ENCODE measurements around the gene LCT.

Gene LCT

GRCh38 chr2:135743860-135744259 is 93.1 kb downstream of the LCT start:
- 0 out of 2 replicates have a peak overlapping the region, but pooled peaks have one; percentile 8 for H3K27ac ChIP-seq (replicated peaks)
- no peak overlapping the region; the same call in 1 of the 2 replicates for H3K4me3 ChIP-seq (replicated peaks; ENCODE audit: insufficient read depth, low read length)
- no peak for TF ChIP-seq REST (IDR thresholded peaks at IDR 0.05; ENCODE audit: insufficient replicate concordance, low read depth)
- TF ChIP-seq GABPA (IDR thresholded peaks at IDR 0.05; ENCODE audit: low read depth), result no peak
- TF ChIP-seq, protein P1, sequence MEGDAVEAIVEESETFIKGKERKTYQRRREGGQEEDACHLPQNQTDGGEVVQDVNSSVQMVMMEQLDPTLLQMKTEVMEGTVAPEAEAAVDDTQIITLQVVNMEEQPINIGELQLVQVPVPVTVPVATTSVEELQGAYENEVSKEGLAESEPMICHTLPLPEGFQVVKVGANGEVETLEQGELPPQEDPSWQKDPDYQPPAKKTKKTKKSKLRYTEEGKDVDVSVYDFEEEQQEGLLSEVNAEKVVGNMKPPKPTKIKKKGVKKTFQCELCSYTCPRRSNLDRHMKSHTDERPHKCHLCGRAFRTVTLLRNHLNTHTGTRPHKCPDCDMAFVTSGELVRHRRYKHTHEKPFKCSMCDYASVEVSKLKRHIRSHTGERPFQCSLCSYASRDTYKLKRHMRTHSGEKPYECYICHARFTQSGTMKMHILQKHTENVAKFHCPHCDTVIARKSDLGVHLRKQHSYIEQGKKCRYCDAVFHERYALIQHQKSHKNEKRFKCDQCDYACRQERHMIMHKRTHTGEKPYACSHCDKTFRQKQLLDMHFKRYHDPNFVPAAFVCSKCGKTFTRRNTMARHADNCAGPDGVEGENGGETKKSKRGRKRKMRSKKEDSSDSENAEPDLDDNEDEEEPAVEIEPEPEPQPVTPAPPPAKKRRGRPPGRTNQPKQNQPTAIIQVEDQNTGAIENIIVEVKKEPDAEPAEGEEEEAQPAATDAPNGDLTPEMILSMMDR (IDR thresholded peaks at IDR 0.05; ENCODE audit: insufficient read depth, low read length), result no peak
- no peak for TF ChIP-seq SPI1 (IDR thresholded peaks at IDR 0.05; ENCODE audit: borderline replicate concordance, low read depth)
- no peak for TF ChIP-seq POLR2AphosphoS5 (IDR thresholded peaks at IDR 0.05; ENCODE audit: low read depth)
- DNase-seq (ENCODE audit: low read depth in 1 of 2, low spot score in 1 of 2), result no peak
- H3K27me3 ChIP-seq (ENCODE audit: insufficient read depth, poor library complexity, severe bottlenecking), result no peaks in the 10 kb centered on the region

DNA sequence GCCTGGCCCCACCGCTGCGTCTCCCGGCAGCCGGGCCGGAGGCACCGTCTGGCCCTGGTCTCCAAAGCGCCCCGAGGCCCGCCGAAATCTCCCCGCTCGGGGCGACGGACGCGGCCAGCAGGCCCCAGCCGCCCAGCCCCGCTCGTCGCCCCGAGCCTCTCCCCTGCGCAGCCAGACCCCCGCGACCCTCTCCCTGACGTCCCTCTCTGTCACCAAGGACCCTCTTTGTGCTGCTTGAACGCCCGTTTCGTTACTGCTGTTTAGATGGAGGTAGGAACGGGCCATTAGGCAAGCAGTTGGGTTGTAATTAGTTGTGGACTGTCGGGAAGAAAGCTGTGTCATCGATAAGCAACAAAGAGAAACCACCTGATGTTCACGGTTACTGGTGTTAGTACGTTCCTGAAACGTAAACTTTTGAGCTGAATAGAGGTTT is 94.6 kb downstream of the LCT start:
- H3K27ac ChIP-seq (replicated peaks), result peak overlapping the region; percentile 95
- H3K27me3 ChIP-seq (ENCODE audit: insufficient read depth, poor library complexity, severe bottlenecking), result no peaks in the 10 kb centered on the region
- TF ChIP-seq, protein P1 (IDR thresholded peaks at IDR 0.05; ENCODE audit: insufficient read depth, low read length), result no peak
- TF ChIP-seq POLR2AphosphoS5 (IDR thresholded peaks at IDR 0.05; ENCODE audit: low read depth), result peak; percentile 58
- DNase-seq (ENCODE audit: low read depth in 1 of 2, low spot score in 1 of 2), result peak; percentile 38 to 41
- peak overlapping the region; percentile 85 for H3K4me3 ChIP-seq (replicated peaks; ENCODE audit: insufficient read depth, low read length)

GRCh38 chr2:135741395-135742324 is 95.3 kb downstream of the LCT start, which contains the start of gene UBXN4:
UBXN4 (plus strand) TSS chr2:135741855; CDS start chr2:135741930, 75 bp downstream.
- peak; percentile 97 to 99 for DNase-seq (ENCODE audit: low read depth in 1 of 2, low spot score in 1 of 2)
- peak within 1 kb of the TSS; percentile 95 for H3K27ac ChIP-seq (replicated peaks)
- no peaks in the 10 kb centered on the region for H3K27me3 ChIP-seq (ENCODE audit: insufficient read depth, poor library complexity, severe bottlenecking)
- peak within 1 kb of the TSS; percentile 85 for H3K4me3 ChIP-seq (replicated peaks; ENCODE audit: insufficient read depth, low read length)
- TF ChIP-seq POLR2AphosphoS5 (IDR thresholded peaks at IDR 0.05; ENCODE audit: low read depth) (peak; percentile 52; the same call in 1 of the 2 replicates), GABPA (IDR thresholded peaks at IDR 0.05; ENCODE audit: low read depth) (0 out of 2 replicates have a peak, but pooled peaks have one; percentile 29), SPI1 (IDR thresholded peaks at IDR 0.05; ENCODE audit: borderline replicate concordance, low read depth) (peak; percentile 13; the same call in 1 of the 2 replicates), REST (IDR thresholded peaks at IDR 0.05; ENCODE audit: insufficient replicate concordance, low read depth) (no peak)
- TF ChIP-seq, protein P1 (IDR thresholded peaks at IDR 0.05; ENCODE audit: insufficient read depth, low read length), result peak; percentile 74
